ENCODE data around the gene UBE2J2.

UBE2J2 gene

GRCh38 chr1:1270813-1271212, 2.8 kb downstream of the UBE2J2 start:
- no peak overlapping the region for H3K4me3 ChIP-seq (ENCODE audit: low read length)
- H2AFZ ChIP-seq (ENCODE audit: low read depth, low read length): no peak overlapping the region
- H3K9ac ChIP-seq (ENCODE audit: low read length): no peak overlapping the region
- H3K27ac ChIP-seq (ENCODE audit: low read length): no peak overlapping the region
- no peaks in the 10 kb centered on the region for H3K9me3 ChIP-seq (ENCODE audit: insufficient read depth, low read length)
- no peak overlapping the region for H3K4me2 ChIP-seq (ENCODE audit: low read length)
- no peak for TF ChIP-seq CTCF (IDR thresholded peaks at IDR 0.05; ENCODE audit: low read depth, low read length)
- TF ChIP-seq EZH2phosphoT487 (IDR thresholded peaks at IDR 0.05; ENCODE audit: low read depth): no peak
- peaks cover 19% of the 10 kb centered on the region for H3K4me1 ChIP-seq (ENCODE audit: low read length)
- H3K79me2 ChIP-seq (ENCODE audit: low read length): peaks cover 69% of the 10 kb centered on the region
- H4K20me1 ChIP-seq (ENCODE audit: insufficient read depth, low read length): peaks cover 33% of the 10 kb centered on the region
- peaks cover 23% of the 10 kb centered on the region for H3K36me3 ChIP-seq (replicated peaks; ENCODE audit: low read depth, low read length)
- no peaks in the 10 kb centered on the region for H3K27me3 ChIP-seq (ENCODE audit: low read depth, low read length)

GRCh38 chr1:1268284-1268682, 5.4 kb downstream of the UBE2J2 start:
- peaks cover 72% of the 10 kb centered on the region for H3K79me2 ChIP-seq (ENCODE audit: low read length)
- TF ChIP-seq CTCF (IDR thresholded peaks at IDR 0.05; ENCODE audit: low read depth, low read length) (no peak), EZH2phosphoT487 (IDR thresholded peaks at IDR 0.05; ENCODE audit: low read depth) (no peak)

GRCh38 chr1:1267488-1268283, 6.0 kb downstream of the UBE2J2 start:
- H3K79me2 ChIP-seq (ENCODE audit: low read length): peaks cover 66% of the 10 kb centered on the region
- no peak overlapping the region for H3K9ac ChIP-seq (ENCODE audit: low read length)
- H3K27me3 ChIP-seq (ENCODE audit: low read depth, low read length): no peaks in the 10 kb centered on the region
- H3K4me1 ChIP-seq (ENCODE audit: low read length): peaks cover 14% of the 10 kb centered on the region
- H3K9me3 ChIP-seq (ENCODE audit: insufficient read depth, low read length): no peaks in the 10 kb centered on the region
- no peak overlapping the region for H3K4me3 ChIP-seq (ENCODE audit: low read length)
- peaks cover 34% of the 10 kb centered on the region for H4K20me1 ChIP-seq (ENCODE audit: insufficient read depth, low read length)
- TF ChIP-seq EZH2phosphoT487 (IDR thresholded peaks at IDR 0.05; ENCODE audit: low read depth): no peak
- TF ChIP-seq CTCF (IDR thresholded peaks at IDR 0.05; ENCODE audit: low read depth, low read length): no peak
- H3K4me2 ChIP-seq (ENCODE audit: low read length): no peak overlapping the region
- H2AFZ ChIP-seq (ENCODE audit: low read depth, low read length): no peak overlapping the region
- peaks cover 33% of the 10 kb centered on the region for H3K36me3 ChIP-seq (replicated peaks; ENCODE audit: low read depth, low read length)
- no peak overlapping the region for H3K27ac ChIP-seq (ENCODE audit: low read length)

More at GRCh38 chr1:1268284-1268682, 5.4 kb downstream of the UBE2J2 start:
- H3K36me3 ChIP-seq (replicated peaks; ENCODE audit: low read depth, low read length): peaks cover 28% of the 10 kb centered on the region
- H3K9me3 ChIP-seq (ENCODE audit: insufficient read depth, low read length): no peaks in the 10 kb centered on the region
- H3K4me1 ChIP-seq (ENCODE audit: low read length): peaks cover 15% of the 10 kb centered on the region
- H3K4me3 ChIP-seq (ENCODE audit: low read length): no peak overlapping the region
- no peak overlapping the region for H2AFZ ChIP-seq (ENCODE audit: low read depth, low read length)
- no peak overlapping the region for H3K9ac ChIP-seq (ENCODE audit: low read length)
- H3K4me2 ChIP-seq (ENCODE audit: low read length): no peak overlapping the region
- H3K27ac ChIP-seq (ENCODE audit: low read length): no peak overlapping the region
- no peaks in the 10 kb centered on the region for H3K27me3 ChIP-seq (ENCODE audit: low read depth, low read length)
- peaks cover 36% of the 10 kb centered on the region for H4K20me1 ChIP-seq (ENCODE audit: insufficient read depth, low read length)

GRCh38 chr1:1264868-1265272, 8.8 kb downstream of the UBE2J2 start:
- Histone ChIP-seq H3K36me3 (replicated peaks; ENCODE audit: low read depth, low read length) (peaks cover 39% of the 10 kb centered on the region), H3K27me3 (ENCODE audit: low read depth, low read length) (no peaks in the 10 kb centered on the region), H3K9me3 (ENCODE audit: insufficient read depth, low read length) (no peaks in the 10 kb centered on the region), H3K79me2 (ENCODE audit: low read length) (peaks cover 38% of the 10 kb centered on the region), H3K4me1 (ENCODE audit: low read length) (peaks cover 9% of the 10 kb centered on the region; the same call in 1 of the 2 replicates), H4K20me1 (ENCODE audit: insufficient read depth, low read length) (peaks cover 12% of the 10 kb centered on the region), H3K27ac (ENCODE audit: low read length) (no peak overlapping the region), H3K4me2 (ENCODE audit: low read length) (no peak overlapping the region), H2AFZ (ENCODE audit: low read depth, low read length) (no peak overlapping the region), H3K9ac (ENCODE audit: low read length) (no peak overlapping the region), H3K4me3 (ENCODE audit: low read length) (no peak overlapping the region)
- TF ChIP-seq CTCF (IDR thresholded peaks at IDR 0.05; ENCODE audit: low read depth, low read length): peak; percentile 17
- TF ChIP-seq EZH2phosphoT487 (IDR thresholded peaks at IDR 0.05; ENCODE audit: low read depth): no peak

All from OCI-LY3 (cell line).